Kidney (tissue), 14 donors: ENCODE data around the gene SESN3. TPM values are rescaled to one million over a fixed set of nuclear protein-coding genes. Genes with fewer than 3 reads are reported as not detected.
"Not testable (repeated sequence)": the region's sequence is repeated elsewhere in the genome, so short reads cannot be mapped to it uniquely, and the experiment has no call there.

Source experiments
- DNase-seq, 5 donors: peaks; one replicate each; pipeline ENCODE4 v3.0.0-alpha.2; 2013 to 2020
- FAIRE-seq: peaks from 2 replicates; lab custom pipeline; 2012; peaks lifted over from hg19 to GRCh38; lab: Jason Lieb, UNC
- H3K27ac ChIP-seq, 2 donors: one replicate each; pipeline ENCODE4 v1.7.0; 2013; ENCODE audit warnings: low read depth in 2 of 2, low read length in 2 of 2, inconsistent platforms in 1 of 2
- H3K27me3 ChIP-seq: one replicate; pipeline ENCODE4 v1.7.1; 2013; ENCODE audit warnings: low read length, inconsistent platforms; ENCODE audit not compliant: control insufficient read depth, insufficient read depth
- H3K36me3 ChIP-seq, 3 donors: one replicate each; pipeline versions ENCODE4 v1.7.0 to v1.7.1; 2013; ENCODE audit warnings: low read length in 3 of 3, control low read depth in 1 of 3, inconsistent platforms in 1 of 3; ENCODE audit not compliant: insufficient read depth in 3 of 3, control insufficient read depth in 2 of 3
- H3K4me1 ChIP-seq, 3 donors: one replicate each; pipeline versions ENCODE4 v1.7.0 to v1.7.1; 2013; ENCODE audit warnings: low read length in 3 of 3, inconsistent platforms in 1 of 3, low read depth in 1 of 3; ENCODE audit not compliant: control insufficient read depth in 2 of 3, insufficient read depth in 2 of 3
- H3K4me3 ChIP-seq, 3 donors: one replicate each; pipeline versions ENCODE4 v1.7.0 to v1.8.1; 2013; ENCODE audit warnings: low read length in 3 of 3, control low read depth in 1 of 3, inconsistent platforms in 1 of 3
- H3K9ac ChIP-seq, 3 donors: one replicate each; pipeline versions ENCODE4 v1.7.0 to v1.7.1; 2013; ENCODE audit warnings: low read length in 3 of 3, control low read depth in 1 of 3, inconsistent platforms in 1 of 3
- H3K9me3 ChIP-seq, 3 donors: one replicate each; pipeline versions ENCODE4 v1.7.0 to v1.7.1; 2013; ENCODE audit warnings: low read length in 3 of 3, control low read depth in 1 of 3, inconsistent platforms in 1 of 3; ENCODE audit not compliant: control insufficient read depth in 2 of 3, insufficient read depth in 1 of 3
- CTCF ChIP-seq: IDR thresholded peaks from 3 replicates; pipeline ENCODE4 v1.5.1; 2012; ENCODE audit warnings: mild to moderate bottlenecking, moderate library complexity, borderline replicate concordance; ENCODE audit not compliant: insufficient read depth; ENCODE audit errors: extremely low read depth
- intact Hi-C: fragments of 100-400 bp; cut with DNase I; formaldehyde crosslinking; loops from one replicate; pipeline ENCODE4 v1.11.1; 2022
- polyA plus RNA-seq: library from polyadenylated mRNA; stranded (reverse); fragments of 350-450 nt; fragmentation: Illumina TruSeq; extraction: RNeasy Lipid Tissue Mini Kit (QIAGEN cat#74804); gene quantifications from one replicate; pipeline ENCODE4 v1.2.3, GENCODE V29; 2014; ENCODE audit warnings: low read depth, low replicate concordance; ENCODE audit not compliant: insufficient read depth
- total RNA-seq: library from RNA; stranded (reverse); fragmentation: NEBNext Ultra II Directional; extraction: Animal tissue kit (Norgen Biotek cat#: 25700); gene quantifications from one replicate; pipeline ENCODE4 v1.2.1, GENCODE V29; 2021
- donor health status: control.
- donor health status: control.
- donor health status: control.
- donor health status: control.
- donor health status: control.
- donor health status: DM: yes; HTN: yes; CAD: no.
- donor health status: Normal renal cell carcinoma (clear cell type).

Gene SESN3
- total and polyA plus RNA-seq, 2 donors from 2014 or later: 5.1 to 50.1 TPM

GRCh38 chr11:95277868-95278267 lies 46.9 kb upstream of the SESN3 start:
- intact Hi-C loops: no loop called here
- no peaks in the 10 kb centered on the region for H3K9me3 ChIP-seq
- no peak for TF ChIP-seq CTCF
- H3K27me3 ChIP-seq: no peaks in the 10 kb centered on the region
- no peak overlapping the region for H3K27ac ChIP-seq
- no peaks in the 10 kb centered on the region for H3K4me1 ChIP-seq
- FAIRE-seq (no peak), DNase-seq (no peak)
- no peak overlapping the region for H3K9ac ChIP-seq
- no peaks in the 10 kb centered on the region for H3K36me3 ChIP-seq
- H3K4me3 ChIP-seq: no peak overlapping the region

GRCh38 chr11:95276139-95276538 lies 45.1 kb upstream of the SESN3 start:
- no peaks in the 10 kb centered on the region for H3K9me3 ChIP-seq
- no peak for FAIRE-seq
- TF ChIP-seq CTCF: no peak
- no peaks in the 10 kb centered on the region for H3K4me1 ChIP-seq
- DNase-seq: no peak
- H3K27me3 ChIP-seq: no peaks in the 10 kb centered on the region
- H3K36me3 ChIP-seq: no peaks in the 10 kb centered on the region
- H3K4me3 ChIP-seq: no peak overlapping the region
- intact Hi-C loops: no loop called here
- H3K9ac ChIP-seq: no peak overlapping the region
- H3K27ac ChIP-seq: no peak overlapping the region

- H3K9me3 ChIP-seq, DNase-seq, intact Hi-C loops, H3K4me3 ChIP-seq, H3K4me1 ChIP-seq, H3K9ac ChIP-seq, H3K27ac ChIP-seq, H3K27me3 ChIP-seq, FAIRE-seq, H3K36me3 ChIP-seq: not testable (repeated sequence)
These were observed 42.6 kb upstream of the SESN3 start for GRCh38 chr11:95273618-95274017.

GRCh38 chr11:95269036-95269819 lies 38.2 kb upstream of the SESN3 start:
- no peak overlapping the region for H3K27ac ChIP-seq
- no peak overlapping the region for H3K9ac ChIP-seq
- no peaks in the 10 kb centered on the region for H3K36me3 ChIP-seq
- TF ChIP-seq CTCF: no peak
- peaks cover 0 to 6% (median 2%) of the 10 kb centered on the region in 3 donors for H3K4me1 ChIP-seq
- DNase-seq (no peak), FAIRE-seq (no peak)
- H3K27me3 ChIP-seq: no peaks in the 10 kb centered on the region
- H3K4me3 ChIP-seq: no peak overlapping the region
- H3K9me3 ChIP-seq: no peaks in the 10 kb centered on the region
- intact Hi-C loops: no loop called here
